ENCODE data around the gene STAB1.

STAB1 gene

DNA sequence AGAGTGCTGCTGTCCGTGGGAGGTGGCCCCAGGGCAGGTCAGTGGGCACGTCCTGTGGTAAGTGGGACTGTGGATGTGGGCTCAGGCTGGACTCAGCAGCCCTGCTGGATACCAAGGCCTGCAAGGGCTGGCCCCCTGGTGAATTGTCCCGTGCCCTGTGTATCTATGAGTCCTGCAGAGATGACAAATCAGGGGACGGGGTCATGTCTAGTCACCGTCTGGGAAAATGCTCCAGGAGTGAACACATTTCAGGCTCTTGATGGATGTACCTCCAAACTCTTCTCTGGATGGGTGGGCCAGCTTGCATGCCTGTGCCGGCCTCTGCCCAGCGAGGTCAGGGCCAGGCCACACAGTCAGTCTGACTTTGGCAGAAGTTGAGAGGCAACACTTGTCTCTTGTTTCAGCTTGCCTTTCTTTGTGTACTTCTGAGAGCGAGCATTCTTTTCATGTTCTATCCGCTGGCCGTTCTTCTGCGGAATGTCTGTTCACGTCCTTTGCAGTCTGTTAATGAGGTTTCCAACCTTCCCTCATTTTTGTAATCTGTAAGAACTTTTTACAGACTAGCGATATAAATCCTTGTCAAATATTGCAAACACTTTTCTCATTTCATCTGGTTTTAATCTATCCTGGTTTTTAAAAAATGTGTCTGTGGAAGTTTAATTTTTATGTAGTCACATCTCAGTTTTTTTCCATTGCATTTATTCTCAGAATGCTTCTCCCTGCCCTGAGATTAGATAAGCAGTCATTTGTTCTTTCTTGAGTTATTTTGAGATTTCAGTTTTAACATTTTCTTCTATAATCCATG, 11.4 kb upstream of the STAB1 start:
- H3K27me3 ChIP-seq (ENCODE audit: insufficient read depth, poor library complexity, severe bottlenecking): no peaks in the 10 kb centered on the region
- no peak for DNase-seq (ENCODE audit: low read depth in 1 of 2, low spot score in 1 of 2)
- no peak overlapping the region for H3K27ac ChIP-seq (replicated peaks)
- TF ChIP-seq POLR2AphosphoS5 (IDR thresholded peaks at IDR 0.05; ENCODE audit: low read depth) (no peak), SPI1 (IDR thresholded peaks at IDR 0.05; ENCODE audit: borderline replicate concordance, low read depth) (no peak), GABPA (IDR thresholded peaks at IDR 0.05; ENCODE audit: low read depth) (no peak)
- TF ChIP-seq, protein P1, sequence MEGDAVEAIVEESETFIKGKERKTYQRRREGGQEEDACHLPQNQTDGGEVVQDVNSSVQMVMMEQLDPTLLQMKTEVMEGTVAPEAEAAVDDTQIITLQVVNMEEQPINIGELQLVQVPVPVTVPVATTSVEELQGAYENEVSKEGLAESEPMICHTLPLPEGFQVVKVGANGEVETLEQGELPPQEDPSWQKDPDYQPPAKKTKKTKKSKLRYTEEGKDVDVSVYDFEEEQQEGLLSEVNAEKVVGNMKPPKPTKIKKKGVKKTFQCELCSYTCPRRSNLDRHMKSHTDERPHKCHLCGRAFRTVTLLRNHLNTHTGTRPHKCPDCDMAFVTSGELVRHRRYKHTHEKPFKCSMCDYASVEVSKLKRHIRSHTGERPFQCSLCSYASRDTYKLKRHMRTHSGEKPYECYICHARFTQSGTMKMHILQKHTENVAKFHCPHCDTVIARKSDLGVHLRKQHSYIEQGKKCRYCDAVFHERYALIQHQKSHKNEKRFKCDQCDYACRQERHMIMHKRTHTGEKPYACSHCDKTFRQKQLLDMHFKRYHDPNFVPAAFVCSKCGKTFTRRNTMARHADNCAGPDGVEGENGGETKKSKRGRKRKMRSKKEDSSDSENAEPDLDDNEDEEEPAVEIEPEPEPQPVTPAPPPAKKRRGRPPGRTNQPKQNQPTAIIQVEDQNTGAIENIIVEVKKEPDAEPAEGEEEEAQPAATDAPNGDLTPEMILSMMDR (IDR thresholded peaks at IDR 0.05; ENCODE audit: insufficient read depth, low read length): no peak
- TF ChIP-seq, protein P2, sequence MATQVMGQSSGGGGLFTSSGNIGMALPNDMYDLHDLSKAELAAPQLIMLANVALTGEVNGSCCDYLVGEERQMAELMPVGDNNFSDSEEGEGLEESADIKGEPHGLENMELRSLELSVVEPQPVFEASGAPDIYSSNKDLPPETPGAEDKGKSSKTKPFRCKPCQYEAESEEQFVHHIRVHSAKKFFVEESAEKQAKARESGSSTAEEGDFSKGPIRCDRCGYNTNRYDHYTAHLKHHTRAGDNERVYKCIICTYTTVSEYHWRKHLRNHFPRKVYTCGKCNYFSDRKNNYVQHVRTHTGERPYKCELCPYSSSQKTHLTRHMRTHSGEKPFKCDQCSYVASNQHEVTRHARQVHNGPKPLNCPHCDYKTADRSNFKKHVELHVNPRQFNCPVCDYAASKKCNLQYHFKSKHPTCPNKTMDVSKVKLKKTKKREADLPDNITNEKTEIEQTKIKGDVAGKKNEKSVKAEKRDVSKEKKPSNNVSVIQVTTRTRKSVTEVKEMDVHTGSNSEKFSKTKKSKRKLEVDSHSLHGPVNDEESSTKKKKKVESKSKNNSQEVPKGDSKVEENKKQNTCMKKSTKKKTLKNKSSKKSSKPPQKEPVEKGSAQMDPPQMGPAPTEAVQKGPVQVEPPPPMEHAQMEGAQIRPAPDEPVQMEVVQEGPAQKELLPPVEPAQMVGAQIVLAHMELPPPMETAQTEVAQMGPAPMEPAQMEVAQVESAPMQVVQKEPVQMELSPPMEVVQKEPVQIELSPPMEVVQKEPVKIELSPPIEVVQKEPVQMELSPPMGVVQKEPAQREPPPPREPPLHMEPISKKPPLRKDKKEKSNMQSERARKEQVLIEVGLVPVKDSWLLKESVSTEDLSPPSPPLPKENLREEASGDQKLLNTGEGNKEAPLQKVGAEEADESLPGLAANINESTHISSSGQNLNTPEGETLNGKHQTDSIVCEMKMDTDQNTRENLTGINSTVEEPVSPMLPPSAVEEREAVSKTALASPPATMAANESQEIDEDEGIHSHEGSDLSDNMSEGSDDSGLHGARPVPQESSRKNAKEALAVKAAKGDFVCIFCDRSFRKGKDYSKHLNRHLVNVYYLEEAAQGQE (IDR thresholded peaks at IDR 0.05; ENCODE audit: insufficient replicate concordance, low read depth): no peak
- no peak overlapping the region for H3K4me3 ChIP-seq (replicated peaks; ENCODE audit: insufficient read depth, low read length)

DNA sequence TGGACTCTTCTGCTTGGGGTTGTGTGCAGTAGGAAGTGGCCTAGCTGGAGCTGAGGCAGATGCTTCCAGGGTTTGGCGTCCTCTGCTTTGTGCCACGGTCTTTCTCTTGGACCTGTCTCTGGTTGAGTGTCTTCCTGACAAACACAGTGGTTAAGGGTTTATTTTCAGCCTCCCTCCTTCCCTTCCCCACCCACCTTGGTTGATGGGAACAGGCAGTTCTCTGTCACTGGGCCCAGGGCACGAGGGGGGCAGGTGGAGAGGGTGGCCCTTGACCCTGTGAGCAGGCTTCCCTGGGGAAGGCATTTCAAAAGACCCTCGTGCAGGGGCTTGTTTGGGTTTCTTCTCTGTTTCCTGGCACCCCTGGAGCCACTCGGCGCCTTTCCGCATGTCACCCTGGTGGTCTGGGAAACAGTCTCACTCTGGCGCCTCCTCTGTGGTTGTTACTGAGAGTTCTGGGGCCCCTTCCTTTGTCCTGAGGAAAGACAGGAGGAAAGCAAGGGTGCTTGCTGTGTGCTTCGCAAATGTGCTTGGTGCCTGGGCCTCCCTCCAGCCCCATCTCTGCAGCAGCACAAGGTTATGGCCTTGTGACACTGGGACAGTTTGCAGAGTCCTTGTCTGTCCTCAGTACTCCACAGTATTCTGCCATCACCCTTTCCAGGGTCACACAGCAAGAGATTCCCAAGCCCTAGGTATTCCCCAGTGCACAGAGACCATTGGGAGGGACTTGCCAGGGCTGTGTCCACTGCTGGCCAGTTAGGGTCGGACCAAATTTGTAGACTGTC, 10.3 kb upstream of the STAB1 start:
- TF ChIP-seq, protein P2 (IDR thresholded peaks at IDR 0.05; ENCODE audit: insufficient replicate concordance, low read depth): no peak
- TF ChIP-seq POLR2AphosphoS5 (IDR thresholded peaks at IDR 0.05; ENCODE audit: low read depth): no peak
- TF ChIP-seq GABPA (IDR thresholded peaks at IDR 0.05; ENCODE audit: low read depth): no peak
- no peaks in the 10 kb centered on the region for H3K27me3 ChIP-seq (ENCODE audit: insufficient read depth, poor library complexity, severe bottlenecking)
- no peak overlapping the region for H3K4me3 ChIP-seq (replicated peaks; ENCODE audit: insufficient read depth, low read length)
- no peak overlapping the region for H3K27ac ChIP-seq (replicated peaks)
- DNase-seq (ENCODE audit: low read depth in 1 of 2, low spot score in 1 of 2): no peak

DNA sequence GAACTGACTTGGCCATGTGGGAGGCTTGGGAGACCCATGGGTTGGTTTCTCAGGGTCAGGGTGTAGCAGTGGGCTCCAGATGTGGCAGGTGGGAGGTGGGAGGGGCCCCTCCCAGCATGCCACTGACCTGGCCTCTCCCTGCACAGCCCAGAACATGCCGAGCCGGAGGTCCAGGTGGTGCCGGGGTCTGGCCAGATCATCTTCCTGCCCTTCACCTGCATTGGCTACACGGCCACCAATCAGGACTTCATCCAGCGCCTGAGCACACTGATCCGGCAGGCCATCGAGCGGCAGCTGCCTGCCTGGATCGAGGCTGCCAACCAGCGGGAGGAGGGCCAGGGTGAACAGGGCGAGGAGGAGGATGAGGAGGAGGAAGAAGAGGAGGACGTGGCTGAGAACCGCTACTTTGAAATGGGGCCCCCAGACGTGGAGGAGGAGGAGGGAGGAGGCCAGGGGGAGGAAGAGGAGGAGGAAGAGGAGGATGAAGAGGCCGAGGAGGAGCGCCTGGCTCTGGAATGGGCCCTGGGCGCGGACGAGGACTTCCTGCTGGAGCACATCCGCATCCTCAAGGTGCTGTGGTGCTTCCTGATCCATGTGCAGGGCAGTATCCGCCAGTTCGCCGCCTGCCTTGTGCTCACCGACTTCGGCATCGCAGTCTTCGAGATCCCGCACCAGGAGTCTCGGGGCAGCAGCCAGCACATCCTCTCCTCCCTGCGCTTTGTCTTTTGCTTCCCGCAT, 7.9 kb upstream of the STAB1 start:
- no peak for DNase-seq (ENCODE audit: low read depth in 1 of 2, low spot score in 1 of 2)
- no peaks in the 10 kb centered on the region for H3K27me3 ChIP-seq (ENCODE audit: insufficient read depth, poor library complexity, severe bottlenecking)
- TF ChIP-seq GABPA (IDR thresholded peaks at IDR 0.05; ENCODE audit: low read depth) (no peak), SPI1 (IDR thresholded peaks at IDR 0.05; ENCODE audit: borderline replicate concordance, low read depth) (no peak), POLR2AphosphoS5 (IDR thresholded peaks at IDR 0.05; ENCODE audit: low read depth) (no peak; the same call in 1 of the 2 replicates)
- TF ChIP-seq, protein P2 (IDR thresholded peaks at IDR 0.05; ENCODE audit: insufficient replicate concordance, low read depth): no peak
- TF ChIP-seq, protein P1 (IDR thresholded peaks at IDR 0.05; ENCODE audit: insufficient read depth, low read length): no peak
- no peak overlapping the region for H3K4me3 ChIP-seq (replicated peaks; ENCODE audit: insufficient read depth, low read length)
- no peak overlapping the region for H3K27ac ChIP-seq (replicated peaks)

Data from HL-60 (cell line).